HG03159 (cell line): ENCODE results near the gene CNIH3.

ENCODE experiments used
- ATAC-seq: cut with Tn5 transposase; IDR thresholded peaks from one replicate; pipeline ENCODE4 v1.9.1; 2021; ENCODE audit warnings: mild to moderate bottlenecking, moderate library complexity; ENCODE audit not compliant: unreplicated experiment

Gene CNIH3

DNA sequence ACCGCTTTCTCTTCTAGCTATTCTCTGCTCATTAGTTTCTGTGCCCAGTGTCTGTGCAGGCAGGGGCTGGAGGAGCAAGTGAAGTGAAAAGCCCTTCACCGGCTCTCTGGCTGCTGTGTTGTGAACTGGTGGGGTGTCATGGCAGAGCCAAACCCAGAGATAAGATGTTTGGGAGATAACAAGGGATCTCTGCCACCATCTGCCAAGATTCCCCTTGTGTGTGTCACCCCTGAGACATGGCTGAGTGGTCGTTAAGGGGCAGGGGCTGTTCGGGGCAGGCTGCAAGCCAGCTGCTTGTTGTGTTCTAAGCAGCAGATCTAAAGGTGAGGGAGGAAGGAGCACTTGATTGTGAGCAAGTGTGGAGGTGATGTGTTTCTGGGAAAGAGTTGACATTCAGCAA is 24.5 kb downstream of the CNIH3 start:
- no peak for ATAC-seq

DNA sequence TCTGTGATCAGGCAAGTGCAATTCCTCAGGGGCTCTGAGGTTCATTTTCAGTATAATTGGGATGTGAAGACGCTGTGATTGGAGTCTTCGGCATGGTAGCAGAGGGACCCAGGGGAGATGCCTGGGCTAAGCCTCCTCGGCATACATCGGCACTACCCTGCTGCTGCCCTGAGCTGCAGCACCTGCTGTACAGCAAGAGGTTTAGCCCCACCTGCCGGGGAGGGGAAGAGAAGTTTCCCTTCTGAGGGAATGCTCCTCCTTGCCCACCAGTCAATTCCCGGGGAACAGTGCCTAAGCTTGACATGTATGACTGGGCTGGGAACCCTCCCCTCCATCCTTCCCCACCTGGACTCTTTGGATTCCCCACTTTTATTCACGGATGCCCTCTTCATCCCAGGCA is 24.9 kb downstream of the CNIH3 start:
- no peak for ATAC-seq

DNA sequence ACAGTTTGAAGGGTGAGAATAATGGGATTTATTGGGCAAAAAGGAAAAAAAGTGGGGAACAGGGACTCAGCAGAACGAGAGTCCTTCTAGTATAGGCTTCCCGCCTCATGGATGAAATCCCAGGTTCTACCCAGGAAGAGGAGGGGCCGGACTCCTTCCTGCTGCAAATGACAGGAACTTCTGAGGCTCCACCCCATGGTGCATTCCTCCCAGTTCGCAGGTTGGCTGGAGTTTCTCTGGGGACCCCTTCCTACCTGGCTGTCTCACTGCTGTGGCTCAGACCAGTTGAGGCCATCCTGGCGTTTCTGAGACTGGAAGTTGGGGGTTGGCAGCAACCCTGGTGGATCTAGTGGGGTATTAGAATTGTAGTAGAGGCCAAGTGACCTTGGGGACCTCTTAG is 27.5 kb downstream of the CNIH3 start:
- ATAC-seq: no peak

DNA sequence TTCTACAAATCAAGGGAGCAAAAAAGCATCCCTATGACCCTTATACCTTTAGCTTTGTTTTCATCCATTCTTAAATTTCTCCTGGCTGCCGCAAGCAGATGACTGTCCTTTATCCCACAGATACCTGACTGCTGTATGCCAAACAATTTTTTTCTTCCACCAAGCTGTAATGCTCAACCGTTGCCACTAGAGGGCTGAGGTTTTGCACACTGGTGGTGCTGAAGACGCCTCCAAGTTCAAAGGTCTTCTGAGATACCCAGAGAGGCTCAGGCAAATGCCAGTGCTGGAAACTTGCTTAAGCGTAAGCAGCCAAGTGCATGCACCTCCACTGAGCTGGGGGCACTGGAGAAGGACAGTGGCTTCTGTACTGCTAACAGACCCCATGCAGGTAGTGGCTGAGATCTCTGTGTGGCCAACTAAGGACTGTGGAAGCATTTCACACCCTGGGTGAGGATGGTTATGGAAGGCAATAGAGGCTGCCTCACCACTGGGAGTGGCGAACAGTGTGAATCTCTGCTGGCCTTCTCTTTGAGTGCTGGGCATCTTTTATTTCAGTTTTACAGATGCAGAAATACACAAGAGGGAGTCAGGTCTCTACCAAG is 28.5 kb downstream of the CNIH3 start:
- peak; percentile 72 for ATAC-seq

DNA sequence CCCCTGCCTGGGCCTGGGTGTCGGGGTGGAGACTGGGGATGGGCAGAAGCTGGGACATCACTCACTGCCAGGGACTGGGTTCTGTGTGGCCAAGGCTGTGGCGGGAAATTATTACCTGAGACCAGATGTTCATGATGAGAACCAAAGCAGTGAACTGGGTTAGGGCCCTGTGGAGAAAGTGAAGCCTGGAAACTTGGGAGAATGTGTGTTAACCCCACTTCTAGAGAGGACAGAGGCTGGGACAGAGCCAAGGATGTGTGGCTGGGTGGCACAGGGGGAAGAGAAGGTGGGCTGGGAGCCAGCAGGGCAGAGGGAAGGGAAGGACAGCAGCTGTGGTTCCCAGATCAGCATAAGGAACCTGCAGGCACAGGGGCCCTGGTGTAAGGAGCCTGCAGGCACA is 31.3 kb downstream of the CNIH3 start:
- no peak for ATAC-seq

- no peak for ATAC-seq
Observed at GRCh38 chr1:224650290-224650689, 34.2 kb downstream of the CNIH3 start.

DNA sequence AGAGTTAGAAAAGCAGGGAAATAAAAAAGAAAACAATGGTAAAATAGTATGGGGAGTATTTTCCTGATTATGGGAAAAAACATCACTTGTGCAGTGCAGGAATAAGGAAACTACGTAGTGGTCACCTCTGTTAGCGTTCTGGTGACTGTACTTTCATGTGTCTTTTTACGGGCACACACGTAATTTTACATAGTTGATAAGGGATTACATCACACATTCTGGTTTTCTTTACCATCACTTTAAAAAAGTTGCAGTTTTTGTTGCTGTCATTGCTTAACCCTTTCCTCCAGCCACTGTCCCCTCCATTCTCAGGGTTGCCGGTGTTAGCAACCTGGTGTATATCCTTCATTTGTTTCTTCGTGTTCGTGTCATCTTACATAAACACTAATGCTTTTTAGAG is 35.1 kb downstream of the CNIH3 start:
- no peak for ATAC-seq

DNA sequence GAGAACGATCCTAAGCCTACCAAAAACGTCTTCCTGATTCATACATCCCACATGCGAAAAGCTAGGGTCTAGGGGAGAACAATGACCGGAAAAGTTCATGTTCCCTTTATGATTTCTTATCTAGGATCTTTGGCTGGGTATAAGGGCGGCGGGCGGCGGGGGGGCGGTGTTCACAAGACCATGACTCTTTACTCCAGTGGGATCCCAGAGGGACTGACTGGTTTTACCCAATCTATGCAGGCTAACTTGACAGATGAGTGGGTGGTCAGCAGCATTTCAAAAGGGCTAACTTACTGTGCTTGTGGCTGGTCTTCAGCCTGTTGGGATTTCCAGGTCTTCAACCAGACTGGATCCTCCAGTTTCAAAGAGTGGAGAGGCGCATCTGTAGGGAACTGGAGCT is 40.3 kb downstream of the CNIH3 start:
- ATAC-seq: no peak

- no peak for ATAC-seq
Observed at GRCh38 chr1:224660074-224660473, 44.0 kb downstream of the CNIH3 start.

- no peak for ATAC-seq
Observed at GRCh38 chr1:224662870-224663269, 46.8 kb downstream of the CNIH3 start.

- ATAC-seq: no peak
Observed at GRCh38 chr1:224665016-224665415, 48.9 kb downstream of the CNIH3 start.

DNA sequence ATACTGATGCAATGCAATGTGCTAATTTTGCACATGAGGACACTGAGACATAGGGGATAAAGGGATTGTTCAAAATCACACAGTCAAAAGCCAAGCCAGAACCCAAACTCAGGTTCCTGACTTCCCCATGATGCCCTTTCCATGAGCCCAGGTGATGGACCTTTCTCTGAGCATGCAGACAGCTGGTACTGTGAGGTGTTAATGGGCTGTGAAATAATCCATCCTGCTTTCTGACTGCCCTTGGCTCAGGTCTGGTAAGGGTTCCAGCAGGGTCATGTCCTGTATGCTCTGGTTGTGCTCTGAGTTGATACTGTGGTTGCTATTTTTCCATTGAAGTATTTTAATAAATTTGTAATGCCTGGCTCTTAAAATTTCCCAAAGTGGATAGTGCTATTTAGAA is 50.0 kb downstream of the CNIH3 start:
- ATAC-seq: no peak

DNA sequence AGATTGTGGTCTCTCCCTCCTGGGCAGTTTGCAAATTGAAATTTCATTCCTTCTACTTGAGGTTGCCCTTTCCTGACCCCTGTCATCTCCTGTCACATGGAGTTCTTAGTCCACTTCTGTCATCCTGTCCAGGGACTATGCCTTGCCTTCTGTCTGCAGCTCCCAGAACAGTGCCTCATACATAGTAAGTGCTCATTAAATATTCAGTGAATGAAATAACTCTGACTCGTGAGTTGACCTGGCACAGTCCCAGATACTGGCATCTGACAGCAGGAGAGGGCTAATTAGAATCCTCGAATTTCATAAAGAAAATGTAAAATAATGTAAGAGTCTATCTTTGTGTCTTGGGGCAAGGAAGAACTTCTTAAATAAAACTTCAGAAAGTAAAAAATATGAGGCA is 50.8 kb downstream of the CNIH3 start:
- ATAC-seq: no peak

- no peak for ATAC-seq
Observed at GRCh38 chr1:224668984-224669383, 52.9 kb downstream of the CNIH3 start.

- no peak for ATAC-seq
Observed at GRCh38 chr1:224669403-224669802, 53.3 kb downstream of the CNIH3 start.

DNA sequence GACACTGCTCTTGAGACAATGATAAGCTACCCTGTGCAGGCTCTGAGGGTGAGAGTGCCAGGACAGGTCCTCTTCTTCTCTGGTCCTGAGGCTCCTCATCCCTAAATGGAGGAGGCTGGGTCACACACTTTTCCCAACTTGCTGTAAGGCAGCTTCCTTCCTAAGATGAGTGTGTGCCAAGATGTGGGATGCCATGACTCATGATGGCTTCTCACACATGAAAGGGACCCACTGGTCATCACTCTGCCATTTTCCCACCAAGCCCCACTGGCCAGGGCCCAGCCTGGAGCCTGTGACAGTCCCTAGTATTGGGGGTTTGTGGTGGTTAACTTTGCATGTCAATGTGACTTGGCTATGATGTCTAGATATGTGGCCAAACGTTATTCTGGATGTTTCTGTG is 54.4 kb downstream of the CNIH3 start:
- ATAC-seq: no peak

- ATAC-seq: no peak
Observed at GRCh38 chr1:224671076-224671475, 55.0 kb downstream of the CNIH3 start.

GRCh38 chr1:224673141-224673540 is 57.0 kb downstream of the CNIH3 start:
- ATAC-seq: no peak

DNA sequence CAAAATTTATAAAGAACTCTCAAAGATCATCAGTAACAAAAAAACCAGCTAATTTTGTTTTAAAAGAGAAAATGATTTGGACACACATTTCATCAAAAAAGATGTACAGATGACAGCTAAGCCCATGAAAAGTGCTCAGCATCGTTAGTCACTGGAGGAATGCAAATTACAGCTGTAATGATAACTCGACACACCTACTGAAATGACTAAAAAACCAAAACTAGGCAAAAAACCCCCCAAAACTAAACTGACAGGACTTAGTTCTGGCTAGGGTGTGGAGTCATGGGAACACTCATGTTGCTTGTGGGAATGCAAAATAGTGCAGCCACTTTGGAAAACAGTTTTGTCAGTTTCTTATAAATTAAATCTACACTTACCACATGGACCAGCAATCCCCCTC is 59.5 kb downstream of the CNIH3 start:
- no peak for ATAC-seq

- ATAC-seq: no peak
Observed at GRCh38 chr1:224676551-224676950, 60.4 kb downstream of the CNIH3 start.

DNA sequence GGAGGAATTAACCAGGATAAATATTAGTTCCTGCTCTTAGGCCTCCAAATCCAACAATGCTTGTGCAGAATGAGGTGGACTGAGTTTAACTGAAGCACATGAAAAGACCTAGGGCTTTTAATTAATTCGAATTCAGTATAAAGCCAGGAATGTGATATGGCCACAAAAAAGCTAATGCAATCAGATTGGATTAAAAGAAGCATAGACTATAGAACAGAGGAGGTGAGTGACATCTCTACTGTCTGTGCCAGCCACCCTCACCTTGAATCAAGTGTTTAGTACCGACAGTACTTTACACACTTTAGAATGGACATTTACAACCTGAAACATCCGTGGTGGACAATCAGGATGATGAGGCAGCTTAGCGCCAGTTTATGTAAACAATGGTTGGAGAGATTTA is 62.1 kb downstream of the CNIH3 start:
- no peak for ATAC-seq

DNA sequence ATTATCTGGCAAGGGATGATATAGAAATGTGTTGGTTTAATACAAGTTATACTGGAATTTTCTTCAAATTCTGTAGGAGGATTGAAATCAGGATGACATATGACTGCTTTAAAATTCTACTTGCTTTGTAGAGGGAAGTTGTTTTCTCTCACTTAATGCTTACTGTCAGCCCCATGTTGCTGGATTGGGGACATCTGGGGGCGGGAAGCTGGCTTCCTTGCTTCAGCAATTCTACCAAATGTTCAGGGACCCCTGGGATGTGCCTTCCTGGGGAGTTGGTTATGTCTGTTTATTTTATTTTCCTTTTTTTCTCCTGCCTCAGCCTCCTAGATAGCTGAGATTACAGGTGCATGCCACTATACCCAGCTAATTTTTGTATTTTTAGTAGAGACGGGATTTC is 63.5 kb downstream of the CNIH3 start:
- ATAC-seq: no peak

- no peak for ATAC-seq
Observed at GRCh38 chr1:224681816-224682215, 65.7 kb downstream of the CNIH3 start.

DNA sequence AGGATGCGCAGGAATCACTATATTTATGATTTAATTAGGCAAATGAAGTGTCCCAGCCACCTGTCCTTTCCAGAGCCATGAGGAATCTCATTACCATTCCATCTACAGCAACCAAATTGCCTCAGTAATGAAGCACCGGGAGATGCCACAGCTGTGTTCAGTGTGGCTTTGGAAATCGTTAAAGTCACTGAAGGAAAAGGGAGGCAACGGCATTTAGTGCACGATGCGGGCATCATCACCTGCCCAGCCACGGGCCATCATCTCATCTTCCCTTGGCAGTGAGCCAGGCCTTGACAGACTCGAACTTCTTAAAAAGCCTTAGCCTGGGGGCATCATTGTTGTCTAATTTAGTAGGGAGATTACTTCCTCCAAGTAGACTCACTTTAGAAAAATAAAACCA is 67.8 kb downstream of the CNIH3 start:
- no peak for ATAC-seq
